GM21825 (cell line): ENCODE results near the gene TMEM128.

ENCODE experiments used
- ATAC-seq: cut with Tn5 transposase; IDR thresholded peaks from one replicate; pipeline ENCODE4 v1.9.1; 2021; ENCODE audit warnings: mild to moderate bottlenecking, moderate library complexity; ENCODE audit not compliant: unreplicated experiment

Gene TMEM128, protein sequence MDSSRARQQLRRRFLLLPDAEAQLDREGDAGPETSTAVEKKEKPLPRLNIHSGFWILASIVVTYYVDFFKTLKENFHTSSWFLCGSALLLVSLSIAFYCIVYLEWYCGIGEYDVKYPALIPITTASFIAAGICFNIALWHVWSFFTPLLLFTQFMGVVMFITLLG

DNA sequence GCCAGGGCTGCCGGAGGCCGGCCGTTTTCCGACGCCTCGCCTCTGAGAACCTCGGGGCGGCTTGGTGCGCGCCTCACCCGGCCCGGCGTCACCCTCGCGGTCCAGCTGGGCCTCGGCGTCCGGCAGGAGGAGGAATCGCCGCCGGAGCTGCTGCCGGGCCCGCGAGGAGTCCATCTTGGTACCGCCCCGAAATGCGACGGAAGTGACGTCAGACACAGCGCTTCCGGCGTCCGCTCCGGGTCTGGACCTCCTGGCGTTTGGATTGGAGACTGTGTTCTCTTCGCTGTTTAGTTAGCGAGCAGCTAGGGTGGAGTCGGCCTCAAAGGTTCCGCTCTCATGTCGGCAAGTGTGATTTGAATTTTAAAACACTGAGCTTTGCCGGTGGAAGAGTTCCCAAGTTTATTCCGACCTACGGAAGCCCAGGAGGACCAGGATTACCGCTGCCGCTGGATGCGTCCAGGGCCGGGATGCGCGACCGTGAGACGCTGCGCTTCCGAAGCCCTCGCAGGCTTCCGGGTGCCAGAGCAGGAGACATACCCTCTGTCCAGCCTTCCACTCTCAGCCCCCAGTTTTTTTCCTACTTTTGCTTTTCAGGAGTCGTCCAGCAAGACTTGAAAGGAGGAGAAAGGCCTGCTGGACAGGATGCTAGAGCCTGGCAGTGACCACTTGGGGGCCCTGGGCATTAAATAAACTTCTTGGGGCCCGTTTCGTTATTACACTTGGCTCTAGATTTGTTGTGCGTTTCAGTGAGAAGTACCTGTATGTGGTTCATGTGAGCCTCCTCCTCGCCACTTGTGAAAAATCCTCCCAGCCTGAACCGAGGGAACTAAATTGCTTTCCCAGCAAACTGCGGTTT is at the start of gene TMEM128:
Gene TMEM128, minus strand, starts transcription at position 195 of the 856 bp plus-strand sequence. Its CDS starts 21 bp downstream, at position 174.
- ATAC-seq: peak; percentile 94

DNA sequence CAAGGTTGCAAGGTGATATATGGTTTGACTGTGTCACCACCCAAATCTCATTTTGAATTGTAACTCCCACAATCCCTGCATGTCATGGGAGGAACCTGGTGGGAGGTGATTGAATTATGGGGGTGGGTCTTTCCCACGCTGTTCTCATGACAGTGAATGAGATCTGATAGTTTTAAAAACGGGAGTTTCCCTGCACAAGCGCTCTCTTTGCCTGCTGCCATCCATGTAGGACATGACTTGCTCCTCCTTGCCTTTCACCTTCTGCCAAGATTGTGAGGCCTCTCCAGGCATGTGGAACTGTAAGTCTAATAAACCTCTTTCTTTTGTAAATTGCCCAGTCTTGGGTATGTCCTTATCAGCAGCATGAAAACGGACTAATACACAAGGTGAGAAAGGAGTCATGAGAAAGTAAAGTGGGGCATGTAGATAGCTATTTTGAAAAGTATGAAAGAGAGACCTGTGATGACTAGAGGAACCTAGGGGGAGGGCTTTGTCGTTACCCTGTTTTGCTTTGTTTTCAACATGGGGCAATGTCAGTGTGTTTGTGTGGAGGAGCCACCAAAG is 48.3 kb upstream of the TMEM128 start:
- ATAC-seq: no peak

- no peak for ATAC-seq
Measured at GRCh38 chr4:4293279-4293678, 45.3 kb upstream of the TMEM128 start.

DNA sequence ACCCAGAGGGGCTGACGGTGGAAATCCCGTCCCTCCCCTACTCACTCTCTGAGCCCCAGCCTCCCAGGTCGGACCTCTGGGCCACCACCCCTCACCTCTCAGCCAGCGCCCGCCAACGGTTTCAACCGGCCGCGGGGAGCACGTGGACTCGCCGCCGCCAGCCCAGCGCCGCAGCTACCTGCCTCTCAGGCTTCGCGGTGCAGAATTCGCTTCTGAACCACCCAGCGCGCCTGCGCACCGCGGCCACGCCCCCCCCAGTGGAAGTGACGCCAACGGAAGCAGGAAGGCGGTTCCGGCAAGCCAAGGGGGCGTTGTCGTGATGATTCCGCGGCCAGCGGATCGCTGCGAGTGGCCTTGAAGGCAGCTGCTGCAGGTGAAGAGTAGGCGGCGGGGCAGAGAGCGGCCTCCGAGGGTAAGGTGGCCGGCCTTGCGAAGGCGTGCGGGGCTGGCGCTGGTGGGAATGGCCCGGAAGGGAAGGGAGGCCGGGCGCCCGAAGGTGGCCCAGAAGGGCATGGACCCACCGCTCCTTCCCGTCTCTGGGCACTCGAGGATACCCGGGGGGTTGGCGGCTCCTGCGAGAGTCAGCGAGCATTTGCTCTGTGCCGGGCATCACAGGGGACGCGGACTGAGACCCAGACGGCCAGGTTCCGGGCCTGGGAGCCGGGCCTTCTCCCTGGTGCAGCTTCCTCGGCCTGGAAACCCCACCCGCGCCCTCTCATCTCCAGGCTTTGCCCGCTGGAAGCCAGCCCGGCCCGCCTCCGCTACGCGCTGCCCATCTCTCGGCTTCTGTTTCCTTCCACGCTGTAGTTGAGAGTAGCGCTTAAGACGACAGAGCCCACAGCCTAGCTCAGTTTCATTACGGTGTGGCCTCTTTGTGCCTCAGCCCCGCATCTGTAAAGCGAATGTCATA is 42.2 kb upstream of the TMEM128 start, which contains the start of the genes LYAR and ZBTB49:
Gene LYAR, minus strand, starts transcription at position 214 of the 910 bp plus-strand sequence. CDS start 6,412 bp downstream, outside the sequence.
Gene ZBTB49, plus strand, starts transcription at position 311 of the 910 bp plus-strand sequence. CDS start 9,695 bp downstream, outside the sequence.
- peak; percentile 88 for ATAC-seq

- ATAC-seq: peak; percentile 3
Measured at GRCh38 chr4:4289597-4289940, 41.5 kb upstream of the TMEM128 start.

GRCh38 chr4:4289055-4289454 is 41.0 kb upstream of the TMEM128 start:
- no peak for ATAC-seq

DNA sequence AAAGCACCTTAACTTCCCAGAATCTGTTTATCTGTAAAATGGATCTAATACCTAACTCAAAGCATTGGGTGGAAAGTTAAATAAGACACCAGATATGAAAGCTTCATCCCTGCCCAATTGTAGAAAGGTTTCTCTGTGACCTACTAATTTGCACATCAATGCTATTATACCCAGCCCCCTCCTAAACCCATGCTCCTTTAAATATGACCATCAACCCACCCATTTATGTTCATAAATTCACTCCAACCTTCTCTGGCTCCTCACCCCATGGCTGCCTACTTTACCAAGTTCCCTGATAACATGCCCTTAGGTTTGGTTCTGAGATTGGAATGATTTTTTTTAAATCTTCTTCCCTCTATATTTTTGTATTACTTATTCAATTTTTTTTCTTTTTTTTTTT is 40.1 kb upstream of the TMEM128 start:
- ATAC-seq: no peak

- no peak for ATAC-seq
Measured at GRCh38 chr4:4284827-4285618, 37.0 kb upstream of the TMEM128 start.

DNA sequence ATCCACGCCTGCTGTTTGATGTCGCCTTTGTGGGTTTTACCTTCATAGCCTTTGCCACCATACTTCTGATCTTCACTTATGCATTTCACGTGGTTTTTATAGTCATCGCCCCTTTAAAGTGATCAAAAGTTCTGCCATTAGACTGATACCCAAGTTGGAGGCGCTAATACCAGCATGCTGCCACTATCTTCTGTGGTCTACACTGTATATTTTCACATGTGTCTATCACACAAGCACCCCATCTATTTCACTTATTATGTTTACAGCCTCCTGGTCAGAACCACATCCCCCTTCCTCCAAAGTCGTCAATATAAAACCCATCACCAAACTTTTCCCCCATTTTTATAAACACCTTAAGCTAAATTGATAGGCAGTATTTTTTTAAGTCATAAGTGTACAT is 33.8 kb upstream of the TMEM128 start:
- no peak for ATAC-seq

- ATAC-seq: no peak
Measured at GRCh38 chr4:4277531-4277930, 29.5 kb upstream of the TMEM128 start.

DNA sequence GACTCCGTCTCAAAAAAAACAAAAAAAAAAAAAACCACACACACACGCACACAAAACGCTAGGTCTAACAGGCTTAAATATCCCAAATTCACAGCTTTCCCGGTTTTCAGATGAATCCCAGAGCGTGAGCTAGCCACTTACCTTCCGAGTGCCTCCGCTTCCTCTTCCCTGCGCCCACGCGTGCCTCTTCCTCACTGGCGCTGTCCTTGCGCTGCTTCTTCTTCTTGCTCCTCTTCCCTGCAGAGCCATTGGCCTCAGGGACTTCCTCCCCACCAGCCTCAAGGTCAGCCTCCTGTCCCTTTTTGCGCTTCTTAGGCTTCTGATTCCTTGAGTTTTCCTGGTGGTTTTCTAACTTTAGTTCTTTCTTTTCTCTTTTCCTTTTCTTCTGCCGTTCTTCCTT is 26.2 kb upstream of the TMEM128 start:
- ATAC-seq: no peak

DNA sequence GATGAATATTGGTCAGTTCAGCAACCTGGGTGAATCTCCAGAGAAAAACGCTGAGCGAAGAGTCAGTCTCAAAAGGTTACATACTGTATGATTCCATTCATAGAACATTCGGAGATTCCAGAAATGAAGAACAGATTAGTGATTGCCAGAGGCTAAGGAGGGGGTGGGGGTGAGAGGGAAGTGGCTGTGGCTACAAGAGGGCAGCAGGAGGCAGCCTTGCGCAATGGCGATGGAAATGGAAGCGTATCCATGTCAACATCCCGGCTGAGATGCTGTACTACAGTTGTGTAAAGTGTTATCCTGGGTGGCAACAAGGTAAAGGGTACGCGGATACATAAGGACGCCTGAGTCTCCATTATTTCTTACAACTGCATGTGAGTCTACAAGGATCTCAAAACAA is 23.9 kb upstream of the TMEM128 start:
- ATAC-seq: no peak

GRCh38 chr4:4270529-4270928 is 22.5 kb upstream of the TMEM128 start:
- ATAC-seq: no peak

DNA sequence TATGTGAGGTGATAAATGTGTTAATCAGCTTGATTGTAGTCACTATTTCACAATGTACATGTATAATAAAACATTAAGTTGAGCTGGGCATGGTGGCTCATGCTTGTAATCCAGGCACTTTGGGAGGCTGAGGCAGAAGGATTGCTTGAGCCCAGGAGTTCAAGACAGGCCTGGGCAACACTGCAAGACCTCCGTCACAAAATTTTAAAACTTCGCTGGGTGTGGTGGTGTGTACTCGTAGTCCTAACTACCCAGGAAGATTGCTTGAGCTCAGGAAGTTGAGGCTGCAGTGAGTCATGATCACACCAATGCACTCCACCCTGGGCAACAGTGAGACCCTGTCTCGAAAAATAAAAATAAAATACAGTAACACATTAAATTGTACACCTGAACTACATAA is 21.8 kb upstream of the TMEM128 start:
- ATAC-seq: no peak

DNA sequence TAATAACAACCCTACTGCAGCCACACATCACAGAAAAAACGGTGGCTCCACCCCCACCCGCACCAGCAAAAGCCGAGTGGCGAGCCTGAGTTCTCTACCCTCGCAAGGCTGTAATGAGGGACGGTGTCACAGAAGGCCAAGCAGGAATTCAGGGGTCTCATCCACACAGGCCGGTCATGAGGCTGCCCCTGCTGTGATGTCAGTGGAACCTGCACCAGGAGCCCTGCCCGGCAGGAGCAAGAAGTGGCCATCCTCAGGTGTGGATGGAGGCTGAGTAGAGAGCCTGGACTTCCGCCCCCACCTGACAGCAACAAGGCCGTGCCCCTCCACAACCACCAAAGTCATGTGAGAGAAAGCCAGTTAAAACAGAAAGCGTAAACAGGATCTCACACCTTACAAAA is 21.3 kb upstream of the TMEM128 start:
- no peak for ATAC-seq

- no peak for ATAC-seq
Measured at GRCh38 chr4:4268776-4269175, 20.8 kb upstream of the TMEM128 start.

DNA sequence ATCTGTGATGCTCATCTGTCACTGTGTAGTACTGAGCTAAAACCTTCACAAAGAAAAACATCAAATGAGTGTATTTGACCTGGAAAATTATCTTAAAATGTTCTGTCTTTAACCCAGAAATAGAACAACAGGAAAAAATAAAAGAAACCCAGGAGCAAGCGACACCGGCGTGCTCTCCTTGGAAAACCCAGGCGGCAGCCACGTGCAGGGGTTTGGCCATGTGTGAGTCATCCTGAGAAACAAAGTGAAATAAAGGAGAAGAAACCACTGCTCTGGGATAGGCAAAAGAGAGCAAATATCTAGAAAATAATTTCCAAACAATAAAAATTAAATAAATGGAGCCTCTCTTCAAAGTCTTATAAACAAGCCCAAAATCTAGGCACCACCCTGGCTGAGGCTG is 20.0 kb upstream of the TMEM128 start:
- no peak for ATAC-seq

GRCh38 chr4:4260185-4260751 is 12.2 kb upstream of the TMEM128 start:
- ATAC-seq: no peak

GRCh38 chr4:4259484-4260100 is 11.6 kb upstream of the TMEM128 start:
- no peak for ATAC-seq
